Stimulated activated CD4-positive, alpha-beta T cell treated with anti-CD3 and anti-CD28 coated beads, Interleukin-1b, Interleukin-23, amount 100 ng/mL, for 48 hours (primary cell): ENCODE data around the gene HOXA4.

ENCODE experiments used
- DNase-seq: peaks from one replicate; pipeline ENCODE4 v3.0.0-alpha.2; 2020

Gene HOXA4

GRCh38 chr7:27169658-27170425 is 39.3 kb upstream of the HOXA4 start:
- DNase-seq, result no peak

- DNase-seq, result no peak
These were observed 37.8 kb upstream of the HOXA4 start for GRCh38 chr7:27168265-27168947.

- DNase-seq, result no peak
These were observed 37.3 kb upstream of the HOXA4 start for GRCh38 chr7:27167916-27168264.

GRCh38 chr7:27166531-27167505 is 36.3 kb upstream of the HOXA4 start:
- no peak for DNase-seq

GRCh38 chr7:27165996-27166530 is 35.5 kb upstream of the HOXA4 start:
- no peak for DNase-seq

- no peak for DNase-seq
These were observed 34.8 kb upstream of the HOXA4 start, which contains the start of gene HOXA9 for GRCh38 chr7:27165089-27165995. HOXA9 (minus strand) TSS chr7:27165537; CDS start chr7:27165457, 80 bp downstream.

GRCh38 chr7:27164367-27165088 is 34.0 kb upstream of the HOXA4 start:
- no peak for DNase-seq

GRCh38 chr7:27164045-27164366 is 33.4 kb upstream of the HOXA4 start:
- DNase-seq, result no peak

- DNase-seq, result no peak
These were observed 32.9 kb upstream of the HOXA4 start for GRCh38 chr7:27163288-27164044.

- DNase-seq, result no peak
These were observed 32.2 kb upstream of the HOXA4 start for GRCh38 chr7:27162561-27163287.

GRCh38 chr7:27161721-27162560 is 31.4 kb upstream of the HOXA4 start:
- DNase-seq, result no peak

GRCh38 chr7:27161214-27161720 is 30.7 kb upstream of the HOXA4 start:
- DNase-seq, result no peak

GRCh38 chr7:27160546-27161213 is 30.1 kb upstream of the HOXA4 start:
- DNase-seq, result peak; percentile 82

- no peak for DNase-seq
These were observed 29.6 kb upstream of the HOXA4 start for GRCh38 chr7:27160145-27160545.

GRCh38 chr7:27159266-27160144 is 28.9 kb upstream of the HOXA4 start:
- no peak for DNase-seq

GRCh38 chr7:27158436-27159265 is 28.1 kb upstream of the HOXA4 start:
- DNase-seq, result no peak
